Right hindlimb (tissue), 1 donor: ENCODE measurements around the gene GPR39.

ENCODE experiments used
- DNase-seq: peaks from one replicate; pipeline ENCODE4 v3.0.0-alpha.2; 2018

The GPR39 gene

DNA sequence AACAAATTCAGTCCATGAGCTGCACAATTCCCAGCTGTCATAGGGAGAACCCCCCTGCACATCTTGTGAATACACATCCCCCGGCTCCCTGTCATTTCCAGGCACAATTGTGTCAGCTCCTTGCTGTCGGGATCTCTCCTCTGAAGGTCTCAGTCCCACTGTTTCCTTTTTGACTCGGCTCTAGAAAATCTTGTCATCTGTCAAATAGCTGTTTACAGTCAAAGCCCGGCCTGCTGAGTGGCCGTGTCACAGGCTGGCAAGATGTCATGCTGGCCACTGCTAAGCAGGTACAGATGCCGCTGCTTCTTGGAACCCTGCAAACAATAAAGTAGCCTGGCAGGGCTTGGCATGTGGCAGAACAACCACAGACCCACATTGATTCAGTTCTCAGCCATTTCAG lies 191.7 kb downstream of the GPR39 start:
- no peak for DNase-seq

DNA sequence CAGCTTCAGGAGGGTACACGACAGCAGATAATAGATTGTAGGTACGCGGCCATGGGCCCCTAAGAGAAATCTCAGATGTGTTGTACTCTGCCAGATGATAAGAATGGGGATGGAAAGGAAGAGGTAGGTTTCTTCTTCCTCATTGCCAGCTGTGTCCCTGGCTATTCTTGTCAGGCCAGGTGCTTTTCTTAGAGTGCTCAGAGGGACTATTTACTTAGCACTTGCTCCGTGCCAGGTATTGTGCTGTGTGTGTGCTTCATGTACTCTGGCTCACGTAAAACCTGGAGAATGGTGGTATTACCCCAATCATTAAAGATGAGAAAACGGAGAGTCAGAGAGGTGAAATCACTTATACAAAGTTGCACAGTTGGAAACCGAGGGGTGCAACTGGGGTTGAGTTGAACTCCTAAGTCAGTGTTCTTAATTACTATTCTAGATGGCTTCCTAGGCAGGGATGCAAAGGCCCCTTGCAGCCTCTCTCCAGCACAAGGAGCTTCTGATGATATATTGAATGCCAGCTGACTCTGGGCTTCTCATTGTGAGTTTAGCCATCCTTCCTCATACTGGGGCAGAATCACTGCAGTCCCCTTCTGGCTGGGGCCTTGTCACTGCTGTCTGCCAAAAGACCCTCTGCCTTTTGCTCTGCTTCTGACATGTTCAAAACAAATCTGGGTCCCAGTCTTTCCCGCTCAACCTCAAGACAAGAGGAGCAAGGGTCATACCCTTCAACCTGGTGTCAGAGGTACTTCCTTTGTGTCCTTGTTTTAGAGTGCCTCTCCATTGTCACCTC lies 192.7 kb downstream of the GPR39 start:
- no peak for DNase-seq

DNA sequence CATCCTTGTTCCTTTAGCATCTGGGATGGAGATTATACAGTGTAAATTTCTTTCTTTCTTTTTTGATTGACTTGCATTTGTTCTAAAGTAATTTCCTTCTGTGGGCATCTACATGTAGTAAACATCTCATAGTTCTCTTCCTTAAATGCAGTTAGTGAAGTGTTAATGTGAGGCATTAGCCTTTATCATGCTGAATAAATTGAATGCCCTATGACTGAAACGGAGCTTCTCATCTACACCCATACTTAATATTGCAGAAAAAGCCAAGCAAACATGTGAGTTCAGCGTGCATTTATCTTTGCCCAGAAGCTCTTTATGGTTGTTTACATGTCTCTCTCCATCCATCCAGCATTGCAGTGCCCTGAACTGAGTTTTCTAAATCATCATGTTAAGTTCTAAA lies 195.1 kb downstream of the GPR39 start:
- DNase-seq: no peak

DNA sequence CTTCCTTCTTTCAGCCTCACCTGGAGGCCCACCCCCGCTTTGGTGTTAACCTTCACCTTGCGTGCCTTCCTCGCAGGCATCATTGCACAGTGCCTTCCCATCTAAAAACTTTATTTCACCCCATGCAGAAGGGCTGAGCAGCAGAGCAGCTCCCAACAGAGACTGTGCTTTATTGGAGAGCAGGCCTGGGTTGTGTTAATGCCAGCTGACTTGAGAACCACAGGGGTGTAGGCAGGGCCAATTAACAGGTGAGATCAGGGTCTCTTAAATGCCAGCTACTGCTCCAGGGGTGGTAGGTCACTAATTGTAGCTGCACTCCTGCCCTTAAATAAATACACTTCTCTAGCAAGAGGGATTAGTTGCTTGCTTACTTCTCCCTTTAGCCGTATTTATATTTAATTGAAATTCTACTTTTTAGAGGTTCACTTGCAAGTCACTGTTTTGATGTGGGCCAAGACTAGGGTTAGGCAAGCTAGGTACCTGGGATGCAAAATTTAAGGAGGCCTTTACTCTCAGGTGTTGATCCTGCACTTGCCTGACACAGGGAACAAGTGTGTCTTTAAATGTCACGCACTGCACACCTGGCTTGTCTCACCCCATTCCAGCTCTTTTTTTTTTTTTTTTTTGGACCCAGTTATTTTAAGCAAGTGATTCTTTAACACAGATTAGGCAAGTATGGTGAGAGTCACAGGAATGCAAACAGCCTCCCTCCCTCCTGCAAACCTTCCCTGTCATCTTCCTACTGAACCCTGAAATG lies 198.9 kb downstream of the GPR39 start:
- no peak for DNase-seq

DNA sequence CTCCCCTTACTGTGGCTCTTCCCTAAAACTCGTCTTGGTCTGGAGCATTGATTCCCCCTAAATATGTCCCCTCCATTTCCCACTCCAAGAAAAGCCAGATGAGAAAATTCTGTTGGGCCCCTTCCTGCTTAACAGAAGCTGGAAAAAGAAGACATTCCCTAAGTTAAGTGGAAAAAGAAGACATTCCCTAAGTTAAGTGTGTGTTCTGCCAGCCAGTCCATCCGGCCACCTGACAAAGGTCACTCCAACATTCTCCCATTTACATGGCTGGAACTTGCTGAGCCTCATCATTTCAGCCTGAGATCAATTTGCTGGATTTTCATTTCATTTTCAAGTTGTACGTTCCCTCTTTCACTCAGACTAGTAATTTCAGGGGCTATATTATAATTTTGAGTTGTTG lies 201.4 kb downstream of the GPR39 start:
- DNase-seq: no peak

DNA sequence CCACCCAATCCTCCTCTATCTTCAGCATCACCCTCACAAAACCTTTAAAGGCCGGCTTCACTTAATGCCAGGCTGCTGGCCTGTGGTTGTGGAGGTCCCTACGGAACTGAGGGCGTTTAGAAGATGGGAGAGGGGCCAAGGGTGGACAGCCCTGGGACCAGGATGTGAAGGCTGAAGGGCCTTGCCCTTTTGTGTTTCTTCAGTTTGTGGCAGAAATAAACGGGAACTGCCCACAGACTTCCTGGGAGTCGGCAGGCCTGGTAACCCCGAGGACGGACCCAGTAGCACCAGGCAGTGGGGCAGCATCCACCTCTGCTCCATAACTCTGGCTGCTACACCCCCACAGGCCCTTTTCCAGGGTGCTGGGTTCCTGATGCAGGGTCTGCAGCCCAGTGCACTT lies 202.1 kb downstream of the GPR39 start:
- DNase-seq: no peak

DNA sequence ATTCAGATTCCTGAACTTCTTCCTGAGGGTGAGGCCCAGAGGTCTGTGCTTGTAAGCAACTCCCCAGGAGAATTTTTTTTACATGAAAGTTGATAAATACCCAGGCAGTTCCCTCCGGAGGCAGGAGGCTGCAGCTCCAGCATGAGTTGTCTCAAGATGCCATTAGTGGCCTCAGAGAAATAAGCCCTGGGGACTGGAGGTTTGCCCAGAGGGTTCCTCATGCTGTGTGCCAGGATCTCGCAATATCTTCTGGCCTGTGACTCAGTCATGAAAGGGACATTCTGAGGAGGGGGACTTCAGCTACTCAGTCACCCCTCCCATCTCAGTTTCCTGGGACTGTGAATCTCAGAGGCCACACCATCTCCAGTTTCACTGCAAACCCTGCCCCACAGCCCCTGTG lies 203.5 kb downstream of the GPR39 start:
- no peak for DNase-seq

DNA sequence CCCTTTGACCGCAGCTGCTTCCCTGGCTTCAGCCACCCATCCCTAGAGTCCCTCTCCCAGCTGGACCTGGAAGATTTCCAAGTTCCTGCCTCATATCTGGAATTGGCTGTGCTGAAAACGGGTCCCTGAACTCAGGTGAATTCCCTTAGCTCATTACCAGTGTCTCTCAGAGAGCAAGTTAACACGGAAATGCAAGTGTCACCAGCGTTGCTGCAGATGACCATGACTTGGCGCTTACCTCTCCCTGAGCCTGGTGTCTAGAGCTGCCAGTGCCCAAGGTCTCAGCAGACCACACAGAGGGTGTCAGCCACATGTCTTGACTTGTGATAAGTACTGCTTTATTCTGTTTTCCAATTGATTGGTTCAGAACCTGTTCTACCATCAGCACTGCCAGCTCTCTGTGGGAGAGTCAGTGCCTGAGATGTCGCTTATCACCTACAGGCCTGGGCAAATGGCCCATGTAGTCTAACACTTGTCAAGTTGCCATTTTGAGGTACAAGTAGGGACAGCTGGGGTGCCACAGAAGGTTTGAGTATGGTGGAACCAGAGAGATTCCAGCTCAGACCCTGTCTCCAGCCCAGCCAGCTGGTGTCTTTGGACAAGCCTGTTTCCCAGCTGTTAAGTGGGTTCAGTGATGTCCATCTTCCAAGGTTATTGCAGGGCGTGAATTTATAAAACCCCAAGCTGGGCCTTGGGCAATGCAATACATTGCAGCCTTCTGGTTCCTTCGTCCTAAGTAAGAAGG lies 204.7 kb downstream of the GPR39 start:
- no peak for DNase-seq

DNA sequence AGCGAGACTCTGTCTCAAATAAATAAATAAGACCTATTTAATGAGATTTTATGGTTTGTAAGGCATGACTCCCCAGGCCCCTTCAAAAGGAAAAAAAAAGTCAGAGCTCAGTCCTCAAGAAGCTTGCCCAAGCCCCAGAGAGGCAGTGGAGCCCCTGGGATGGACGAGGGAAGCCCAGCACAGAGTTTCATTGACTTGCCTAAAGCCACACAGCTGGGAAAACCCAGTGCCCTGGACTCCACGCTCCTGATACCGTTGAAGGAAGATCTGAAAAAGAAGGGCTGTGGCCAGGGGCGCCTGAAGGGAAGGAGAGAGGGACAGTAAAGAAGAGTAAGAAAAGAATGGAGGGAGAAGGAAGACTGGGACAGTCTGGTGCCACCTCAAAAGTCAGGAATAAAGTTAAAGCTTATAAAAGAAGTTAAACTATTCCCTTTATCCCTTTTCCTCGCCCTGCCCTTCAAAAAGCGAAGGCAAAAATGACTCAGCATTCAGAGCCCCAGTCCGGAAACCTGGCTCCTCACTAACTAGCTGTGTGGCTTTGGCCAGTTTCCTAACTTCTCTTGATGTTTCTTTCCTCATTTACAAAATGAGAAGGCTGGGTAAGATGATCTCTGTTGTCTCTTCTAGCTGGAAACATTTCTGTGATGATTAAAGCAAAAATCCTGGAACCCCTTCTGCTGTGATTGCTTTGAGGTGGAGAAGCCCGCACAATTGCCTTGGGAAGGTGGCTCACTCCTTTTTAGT lies 206.7 kb downstream of the GPR39 start:
- peak; percentile 64 for DNase-seq

DNA sequence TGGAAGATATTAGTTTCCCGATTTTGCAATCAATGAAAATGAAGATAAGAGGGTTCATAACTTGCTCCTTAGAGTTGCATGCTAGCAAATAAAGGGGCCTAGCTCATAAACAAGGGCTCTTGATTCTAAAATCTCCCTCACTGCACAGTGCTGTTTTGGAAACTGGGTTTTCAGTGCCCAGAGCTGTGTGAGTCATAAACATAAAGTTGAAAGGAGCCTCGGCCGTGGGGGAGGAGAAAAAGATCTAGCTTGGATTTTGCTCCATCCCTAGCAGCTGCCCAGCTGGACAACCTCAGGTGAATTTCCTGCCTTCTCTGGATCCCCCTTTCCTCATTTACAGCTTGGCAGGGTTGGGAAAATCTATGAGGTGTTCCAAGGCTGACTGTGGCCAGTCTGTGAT lies 210.9 kb downstream of the GPR39 start:
- DNase-seq: no peak

DNA sequence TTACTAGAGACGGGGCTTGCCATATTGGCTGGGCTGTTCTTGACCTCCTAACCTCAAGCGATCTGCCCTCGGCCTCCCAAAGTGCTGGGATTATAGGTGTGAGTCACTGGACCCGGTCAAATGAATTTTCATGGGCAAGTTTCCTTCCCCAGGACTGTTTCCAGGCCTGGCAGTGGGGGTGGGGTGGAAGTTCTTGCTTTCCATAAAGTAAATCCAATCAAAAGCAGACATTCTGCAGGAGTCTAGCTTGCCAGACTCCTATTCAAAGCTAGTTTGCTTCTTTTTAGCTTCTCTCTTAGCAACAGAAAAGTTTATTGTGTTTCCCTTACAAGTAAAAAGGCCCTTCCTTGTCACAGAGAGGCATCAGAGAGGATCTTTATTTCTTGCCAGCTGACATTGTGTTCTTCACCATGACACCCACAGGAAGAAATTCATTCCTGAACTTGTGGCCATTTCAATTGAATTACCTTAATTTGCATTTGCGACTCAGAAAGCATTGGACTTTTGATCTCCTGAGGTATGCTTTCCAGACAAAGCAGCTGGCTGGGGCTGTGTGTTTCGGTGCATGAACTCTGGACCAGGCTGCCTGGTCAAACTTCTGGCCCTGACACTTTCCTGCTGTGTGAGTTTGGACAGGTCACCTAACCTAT lies 215.5 kb downstream of the GPR39 start:
- DNase-seq: peak; percentile 45

DNA sequence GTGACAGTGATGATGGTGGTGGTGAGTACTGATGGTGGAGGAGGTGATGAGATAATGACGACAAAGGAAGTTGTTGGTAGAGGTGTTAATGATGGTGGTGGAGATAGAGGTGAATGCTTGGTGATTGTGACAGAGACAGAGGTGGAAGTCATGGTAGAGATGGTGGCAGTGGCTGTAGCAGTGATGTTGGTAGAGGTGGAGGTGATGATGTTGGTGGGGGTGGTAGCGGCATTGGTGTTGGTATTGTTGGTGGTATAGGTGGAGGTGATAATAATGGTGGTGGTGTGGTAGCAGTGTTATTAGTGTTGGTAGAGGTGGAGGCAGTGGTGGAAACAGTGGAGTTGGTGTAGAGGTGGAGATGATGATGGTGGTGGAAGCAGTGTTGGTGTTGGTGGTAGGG lies 217.0 kb downstream of the GPR39 start:
- no peak for DNase-seq

DNA sequence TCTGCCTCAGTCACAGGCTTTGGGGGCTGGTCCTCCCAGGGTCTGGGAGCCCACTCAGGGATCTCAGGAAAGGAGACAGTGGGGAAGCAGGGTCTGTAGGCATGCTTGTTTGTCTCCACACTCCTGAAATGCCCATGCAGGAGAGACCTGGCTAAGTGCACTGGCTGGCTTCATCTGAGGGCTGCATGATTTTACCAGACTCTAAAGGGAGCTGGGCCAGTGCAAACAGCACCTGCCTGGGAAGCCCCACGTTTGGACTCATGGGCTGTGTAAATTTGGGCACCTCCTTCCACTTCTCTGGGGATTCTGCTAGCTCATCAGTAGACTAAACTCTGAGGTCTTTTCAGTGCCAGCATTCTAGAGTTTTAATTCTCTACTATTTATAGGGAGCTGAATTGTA lies 219.7 kb downstream of the GPR39 start:
- no peak for DNase-seq

DNA sequence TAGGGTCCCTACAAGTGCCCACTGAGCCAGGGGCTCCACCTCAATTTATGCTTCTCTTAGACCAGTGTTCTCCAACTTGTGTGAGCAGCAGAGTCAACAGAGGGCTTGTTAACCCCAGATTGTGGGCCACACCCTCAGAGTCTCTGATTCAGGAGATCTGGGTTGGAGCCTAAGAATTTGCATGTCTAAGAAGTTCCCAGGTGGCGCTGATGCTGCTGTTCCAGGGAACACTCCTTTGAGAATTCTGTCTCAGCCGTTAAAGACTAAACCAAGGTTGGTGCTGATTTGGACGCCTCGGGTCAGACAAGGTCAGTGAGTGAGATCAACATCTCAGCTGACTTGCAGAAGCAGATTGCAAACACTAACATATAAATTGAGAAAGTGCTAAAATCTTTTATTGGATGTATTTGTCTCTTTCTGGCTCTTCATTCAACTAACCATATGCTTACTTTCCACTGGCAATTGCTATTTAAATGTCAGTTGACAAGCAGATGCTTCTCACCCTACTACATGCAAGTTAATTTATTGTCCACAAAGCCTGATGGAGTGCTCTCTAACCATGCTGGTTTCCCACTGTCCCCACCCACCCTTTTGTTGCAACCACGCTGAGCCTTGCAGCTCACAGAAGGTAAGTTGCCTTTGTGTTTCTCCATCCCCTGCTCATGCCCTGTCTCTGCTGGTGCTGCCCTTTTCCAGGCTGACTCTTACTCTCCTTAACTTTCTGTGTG lies 221.9 kb downstream of the GPR39 start:
- DNase-seq: no peak

DNA sequence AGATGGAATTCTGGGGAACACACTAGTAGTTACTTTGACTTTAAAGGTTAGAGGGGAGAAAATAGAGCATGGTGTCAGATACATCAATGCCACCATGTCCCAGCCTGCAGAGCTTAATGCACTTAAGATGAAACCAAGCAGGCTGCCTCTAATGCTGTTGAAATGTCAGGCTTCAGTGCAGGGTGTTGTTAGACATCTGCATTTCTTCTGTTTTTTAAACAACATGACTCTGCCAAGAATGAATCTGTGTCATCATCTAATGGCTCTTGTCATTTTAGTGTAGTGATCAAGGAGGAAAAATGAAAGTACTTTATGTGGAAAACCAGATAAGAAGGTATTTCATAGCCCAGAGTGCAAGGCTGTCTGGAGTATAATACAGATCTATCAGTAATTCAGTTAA lies 223.5 kb downstream of the GPR39 start:
- no peak for DNase-seq

DNA sequence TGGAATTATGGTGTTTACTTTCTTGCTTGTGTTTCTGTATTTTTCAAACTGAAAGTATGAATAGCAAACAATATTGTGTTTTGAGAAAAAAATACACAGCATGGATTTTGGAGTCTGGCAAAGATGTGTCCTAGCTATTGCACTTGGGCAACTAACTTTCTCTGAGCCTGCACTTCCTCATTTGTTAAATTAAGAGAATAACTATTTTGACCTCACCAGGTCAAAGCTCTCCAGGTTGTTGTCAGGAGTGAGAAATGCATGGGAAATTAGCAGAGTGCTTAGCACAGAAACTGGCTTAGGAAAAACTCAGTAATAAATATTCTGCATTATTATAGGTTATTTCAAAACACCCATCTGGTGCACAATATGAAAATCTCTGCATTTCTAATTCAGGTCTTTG lies 225.2 kb downstream of the GPR39 start:
- no peak for DNase-seq

DNA sequence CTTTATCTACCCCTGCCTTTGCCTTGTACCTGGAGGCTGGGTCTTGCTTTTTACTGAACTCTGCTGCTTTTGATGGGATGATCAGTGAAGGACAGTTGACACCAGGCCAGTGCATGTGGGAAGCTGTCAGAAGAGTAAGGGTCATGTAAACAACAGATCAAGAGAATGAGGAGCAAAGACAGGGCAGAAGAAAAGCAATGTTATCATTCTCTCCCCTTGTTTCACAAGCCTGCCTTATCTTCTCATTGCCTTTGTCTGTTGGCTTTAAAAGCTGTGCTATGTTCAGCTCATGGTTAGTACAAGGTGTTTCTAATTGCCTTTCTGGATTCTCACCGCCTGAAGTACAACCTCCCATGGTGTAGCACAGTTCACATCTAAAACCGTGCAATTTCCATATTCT lies 225.8 kb downstream of the GPR39 start:
- DNase-seq: no peak

DNA sequence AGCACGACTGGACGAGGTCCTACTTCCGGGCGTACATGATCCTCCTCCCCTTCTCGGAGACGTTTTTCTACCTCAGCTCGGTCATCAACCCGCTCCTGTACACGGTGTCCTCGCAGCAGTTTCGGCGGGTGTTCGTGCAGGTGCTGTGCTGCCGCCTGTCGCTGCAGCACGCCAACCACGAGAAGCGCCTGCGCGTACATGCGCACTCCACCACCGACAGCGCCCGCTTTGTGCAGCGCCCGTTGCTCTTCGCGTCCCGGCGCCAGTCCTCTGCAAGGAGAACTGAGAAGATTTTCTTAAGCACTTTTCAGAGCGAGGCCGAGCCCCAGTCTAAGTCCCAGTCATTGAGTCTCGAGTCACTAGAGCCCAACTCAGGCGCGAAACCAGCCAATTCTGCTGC lies 228.6 kb downstream of the GPR39 start:
- DNase-seq: no peak

DNA sequence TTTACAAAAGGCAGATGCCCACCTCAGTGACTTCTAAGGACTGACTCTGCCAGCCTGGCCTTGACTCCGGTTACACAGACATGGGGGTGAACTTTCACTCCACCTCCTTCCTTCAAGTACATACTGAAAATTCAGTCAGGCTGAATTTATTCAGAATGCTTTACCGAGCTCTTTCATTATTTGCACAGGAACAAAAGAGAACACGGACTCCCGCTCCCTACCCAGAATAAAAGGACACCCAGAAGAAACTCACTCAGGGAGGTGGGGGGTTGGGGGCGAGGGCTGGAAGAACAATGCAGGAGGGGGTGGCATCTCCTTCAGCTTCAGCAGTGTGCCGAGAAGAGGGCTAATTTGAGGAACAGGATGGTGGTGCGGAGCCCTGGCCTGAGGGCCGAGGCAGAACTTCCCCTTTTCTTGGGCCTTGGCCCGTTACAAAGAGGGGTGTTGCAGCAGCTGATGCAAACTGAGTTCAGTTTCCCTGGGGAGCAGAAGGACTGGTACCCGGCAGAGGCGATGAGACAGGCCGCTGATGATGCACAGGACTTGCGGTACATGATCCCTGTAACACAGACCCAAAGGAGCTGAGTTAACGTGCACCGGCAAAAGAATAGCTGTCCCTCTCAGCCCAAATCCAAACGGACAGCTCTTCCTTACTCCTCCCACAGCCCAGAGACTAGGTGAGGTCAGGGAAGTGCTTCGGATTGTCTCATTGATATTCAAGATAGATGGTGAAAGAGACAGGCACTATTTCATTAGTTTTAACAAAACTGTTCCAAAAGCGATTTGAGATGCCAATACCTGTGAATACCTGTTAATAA lies 229.3 kb downstream of the GPR39 start:
- no peak for DNase-seq

DNA sequence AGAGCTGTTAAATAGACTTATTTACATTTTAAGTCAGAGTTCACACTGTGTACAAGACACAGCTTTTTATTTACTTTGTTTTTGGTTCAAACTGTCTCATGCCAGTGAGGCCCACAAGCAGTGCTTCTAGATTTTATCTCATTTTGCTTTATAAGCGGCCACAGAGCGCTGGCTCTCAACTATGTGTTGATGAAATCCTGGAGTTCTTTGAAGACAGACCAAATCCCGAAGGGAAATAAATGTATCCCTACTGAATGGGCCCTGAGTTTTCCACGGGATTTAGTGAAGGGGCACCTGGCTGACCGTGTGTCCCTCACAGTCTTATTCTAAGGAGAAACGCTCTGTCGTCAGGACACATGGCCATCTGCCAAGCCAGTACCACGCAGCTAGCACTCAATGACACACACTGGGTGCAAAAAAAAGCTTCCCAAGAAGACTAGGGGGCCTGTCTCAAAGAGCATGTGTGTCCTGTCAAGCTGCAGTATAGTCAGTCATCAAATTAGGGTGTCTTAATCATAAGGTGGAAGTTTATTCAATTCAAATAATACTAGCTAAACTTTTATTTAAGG lies 230.0 kb downstream of the GPR39 start:
- no peak for DNase-seq
